NCI-H446 (cell line): ENCODE results near the gene YPEL4.

Experiments used
- DNase-seq, 2 experiments: peaks; one replicate each; lab custom pipeline; 2025; lab: John Stamatoyannopoulos, UW

Gene YPEL4

GRCh38 chr11:57632116-57632515 lies 17.6 kb downstream of the YPEL4 start:
- DNase-seq: no peak

DNA sequence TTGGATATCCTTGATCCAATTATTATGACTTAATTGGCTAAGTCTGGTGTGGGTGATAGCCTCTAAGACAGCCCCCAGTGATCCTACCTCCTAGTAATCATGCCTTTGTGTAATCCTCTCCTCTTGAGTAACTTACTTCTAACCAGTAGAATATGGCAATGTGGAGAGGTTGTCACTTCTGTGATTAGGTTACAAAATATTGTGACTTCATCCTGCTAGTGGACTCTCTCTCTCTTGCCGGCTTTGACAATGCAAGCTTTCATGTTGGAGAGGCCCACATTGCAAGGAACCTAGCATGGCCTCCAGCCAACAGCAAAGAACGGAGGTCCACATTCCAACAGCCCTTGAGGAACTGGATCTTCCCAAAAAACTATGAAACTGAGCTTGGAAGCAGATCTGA lies 19.5 kb downstream of the YPEL4 start:
- no peak for DNase-seq

DNA sequence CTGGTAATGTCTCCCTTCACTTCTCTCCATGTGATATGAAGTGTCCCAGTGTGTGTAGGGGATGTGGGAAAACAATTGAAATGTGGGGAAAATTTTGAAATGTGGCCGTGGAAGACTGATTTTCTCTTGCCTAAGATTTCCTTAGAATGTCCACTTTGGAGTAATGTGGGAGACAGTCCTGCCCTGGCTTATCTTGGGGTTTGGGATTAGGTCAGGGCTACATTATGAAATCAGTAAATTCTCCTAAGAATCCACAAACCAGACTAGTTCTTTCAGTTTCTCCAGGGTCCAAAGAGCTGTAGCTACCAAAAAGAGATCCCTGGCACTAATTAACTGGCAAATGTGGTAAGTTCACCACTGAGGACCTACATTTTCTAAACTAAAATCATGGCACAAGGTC lies 22.8 kb downstream of the YPEL4 start:
- DNase-seq: no peak

DNA sequence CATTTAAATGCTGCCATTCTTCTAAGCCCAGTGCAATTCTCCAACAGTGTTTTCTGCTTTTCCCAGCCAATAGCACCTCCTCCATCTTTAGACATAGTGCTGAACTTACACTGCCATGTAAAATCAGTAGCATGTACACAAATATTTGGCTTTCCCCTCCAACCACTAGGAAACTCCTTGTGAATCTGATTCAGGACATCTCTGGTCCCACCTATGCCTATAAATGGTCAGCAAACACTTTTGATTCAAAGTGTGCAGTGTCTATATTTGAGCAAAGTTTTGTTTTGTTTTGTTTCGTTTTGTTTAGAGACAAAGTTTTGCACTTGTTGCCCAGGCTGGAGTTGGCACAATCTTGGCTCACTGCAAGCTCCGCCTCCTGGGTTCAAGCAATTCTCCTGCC lies 24.8 kb downstream of the YPEL4 start:
- DNase-seq: no peak

DNA sequence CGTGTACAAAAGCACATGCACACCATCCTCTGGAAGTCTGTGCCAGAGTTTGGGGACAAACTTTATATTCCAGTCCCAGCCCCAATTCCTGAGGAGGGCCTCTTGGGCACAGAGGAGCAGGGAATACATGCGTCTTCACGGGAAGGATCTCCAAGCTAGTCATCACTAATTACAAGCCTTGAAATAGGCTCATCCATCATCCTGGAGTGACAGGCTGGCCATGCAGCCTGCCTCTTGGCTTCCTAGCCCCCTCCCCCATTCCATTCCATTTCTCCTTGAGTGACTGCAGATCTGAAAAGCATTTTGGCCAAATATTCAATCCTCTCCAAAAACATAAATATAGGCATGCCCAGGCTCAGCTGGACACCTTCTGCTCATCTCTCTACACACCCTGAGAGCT lies 27.4 kb downstream of the YPEL4 start:
- DNase-seq: no peak

GRCh38 chr11:57620467-57620866 lies 29.2 kb downstream of the YPEL4 start:
- DNase-seq: no peak

GRCh38 chr11:57619331-57619730 lies 30.4 kb downstream of the YPEL4 start:
- DNase-seq: no peak

DNA sequence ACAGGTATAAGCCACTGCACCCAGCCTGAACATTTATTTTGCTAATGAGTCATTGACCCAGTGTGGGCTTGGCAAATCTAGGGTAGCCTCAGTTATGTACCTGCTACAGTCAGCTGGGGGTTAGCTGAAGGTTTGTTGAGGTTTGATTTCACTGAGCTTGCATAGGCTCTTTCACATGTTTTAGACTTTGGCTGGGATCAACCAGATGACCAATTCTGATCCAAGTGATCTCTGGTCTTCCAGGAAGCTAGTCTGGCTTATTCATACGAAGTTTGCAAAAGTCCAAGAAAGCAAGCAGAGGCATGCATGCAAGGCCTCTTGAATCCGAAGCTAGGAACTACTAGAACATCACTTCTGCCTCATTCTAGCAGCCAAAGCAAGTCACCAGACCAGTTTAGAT lies 31.3 kb downstream of the YPEL4 start:
- DNase-seq: no peak

DNA sequence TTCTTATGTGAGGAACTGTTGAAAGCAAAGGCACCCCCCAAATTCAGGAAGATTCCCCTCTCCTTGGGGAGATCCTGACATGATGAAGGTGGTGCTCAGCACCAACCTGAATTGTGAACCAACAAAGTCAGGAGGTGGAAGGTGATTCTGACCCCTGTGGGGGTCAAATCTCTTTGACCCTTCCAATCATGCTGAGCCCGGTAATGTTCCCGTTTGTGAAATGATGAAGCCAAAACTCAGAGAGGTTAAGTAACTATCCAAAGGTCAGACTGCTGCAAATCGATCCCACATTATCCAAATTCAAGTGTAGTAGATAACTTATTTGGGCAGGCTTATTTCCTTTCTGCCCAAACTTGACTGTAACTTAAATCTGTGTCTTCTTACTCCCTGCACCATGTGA lies 33.1 kb downstream of the YPEL4 start:
- DNase-seq: no peak

GRCh38 chr11:57615308-57615707 lies 34.4 kb downstream of the YPEL4 start:
- no peak for DNase-seq

GRCh38 chr11:57614234-57614772 lies 35.4 kb downstream of the YPEL4 start:
- no peak for DNase-seq

DNA sequence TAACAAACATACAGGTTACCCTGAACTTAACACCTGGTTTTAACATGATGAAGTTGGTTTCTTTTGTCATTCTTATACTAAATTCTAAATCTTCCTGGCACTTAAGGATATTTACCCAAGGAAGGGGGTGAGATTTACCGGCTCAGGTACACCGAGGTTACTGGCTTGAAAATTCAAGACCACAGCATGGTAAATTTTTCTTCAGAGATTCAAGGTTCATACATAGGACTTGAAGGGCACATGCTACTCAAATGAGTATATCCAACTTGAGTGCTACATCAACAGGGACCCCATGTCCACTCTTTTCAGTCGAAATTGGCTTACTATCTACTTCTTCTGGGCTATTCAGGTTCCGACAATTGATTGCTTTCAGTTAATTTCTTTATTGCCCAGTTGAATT lies 39.5 kb downstream of the YPEL4 start:
- DNase-seq: no peak

GRCh38 chr11:57605028-57605420 lies 44.7 kb downstream of the YPEL4 start:
- no peak for DNase-seq

GRCh38 chr11:57604296-57605027 lies 45.2 kb downstream of the YPEL4 start:
- DNase-seq: no peak

GRCh38 chr11:57601297-57601696 lies 48.4 kb downstream of the YPEL4 start:
- no peak for DNase-seq

DNA sequence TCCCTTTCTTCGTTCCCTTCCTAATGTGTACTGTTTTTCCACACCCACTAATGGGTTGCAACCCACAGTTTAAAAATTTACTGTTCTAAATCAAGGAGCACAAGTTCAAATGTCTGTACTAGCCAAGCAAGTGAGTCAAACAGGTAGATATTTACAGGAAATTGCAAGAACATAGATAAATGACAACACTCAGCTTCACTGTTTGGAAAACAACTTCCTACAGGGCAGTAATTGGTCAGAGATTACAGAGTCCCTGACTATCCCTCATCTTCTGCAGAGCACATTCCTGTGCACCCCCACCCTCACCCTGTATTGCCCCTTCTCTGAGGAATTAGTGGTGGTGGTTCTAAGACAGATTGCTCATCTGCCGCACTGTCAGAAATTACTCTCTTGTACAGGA lies 50.3 kb downstream of the YPEL4 start:
- DNase-seq: no peak

GRCh38 chr11:57598831-57599155 lies 50.9 kb downstream of the YPEL4 start:
- no peak for DNase-seq

DNA sequence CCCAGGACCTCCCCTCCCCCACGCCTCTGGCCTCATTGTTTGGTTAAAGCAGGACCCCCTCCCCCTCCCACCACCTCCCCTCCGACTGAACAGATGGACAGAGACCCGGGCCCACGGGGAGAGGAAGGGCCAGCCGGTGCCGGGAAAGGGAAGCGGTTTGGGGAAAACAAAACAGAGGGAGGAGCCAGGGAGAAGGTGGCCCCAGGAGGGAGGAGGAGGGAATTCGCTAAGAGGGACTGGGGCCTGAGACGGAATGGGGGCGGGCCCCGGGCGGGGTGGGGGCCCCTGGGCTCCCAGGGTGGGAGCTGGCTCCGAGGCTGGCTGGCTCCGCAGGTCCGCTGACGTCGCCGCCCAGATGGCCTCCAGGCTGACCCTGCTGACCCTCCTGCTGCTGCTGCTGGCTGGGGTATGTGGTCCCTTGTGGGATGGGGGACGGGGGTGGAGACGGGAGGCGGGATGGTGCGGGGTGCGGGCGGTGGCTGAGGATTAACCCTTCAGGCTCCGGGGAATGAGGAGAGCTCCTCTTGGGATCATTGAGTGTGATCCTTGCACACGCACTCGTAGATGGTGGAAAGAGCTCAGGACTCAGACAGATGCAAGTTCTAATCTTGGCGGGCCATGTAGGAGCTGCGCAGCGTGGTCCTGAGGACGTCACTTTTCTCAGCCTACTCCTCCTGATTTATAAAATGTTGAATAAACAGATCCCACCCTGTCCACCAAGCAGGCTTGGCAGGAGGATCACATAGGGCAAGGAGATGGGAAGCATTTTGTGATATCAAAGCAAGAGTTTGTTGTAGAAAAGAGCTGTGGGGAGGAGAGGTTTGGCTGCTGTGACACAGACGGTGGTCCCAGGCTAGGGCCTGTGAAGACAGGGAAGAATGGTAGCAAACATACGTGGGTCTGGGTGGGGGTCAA lies 51.5 kb downstream of the YPEL4 start:
- no peak for DNase-seq

- DNase-seq: no peak
Measured at GRCh38 chr11:57597461-57597915, 52.2 kb downstream of the YPEL4 start, which contains the start of gene SERPING1. Gene SERPING1, plus strand, starts transcription at chr11:57597685. Its CDS starts 586 bp downstream, at chr11:57598271.

DNA sequence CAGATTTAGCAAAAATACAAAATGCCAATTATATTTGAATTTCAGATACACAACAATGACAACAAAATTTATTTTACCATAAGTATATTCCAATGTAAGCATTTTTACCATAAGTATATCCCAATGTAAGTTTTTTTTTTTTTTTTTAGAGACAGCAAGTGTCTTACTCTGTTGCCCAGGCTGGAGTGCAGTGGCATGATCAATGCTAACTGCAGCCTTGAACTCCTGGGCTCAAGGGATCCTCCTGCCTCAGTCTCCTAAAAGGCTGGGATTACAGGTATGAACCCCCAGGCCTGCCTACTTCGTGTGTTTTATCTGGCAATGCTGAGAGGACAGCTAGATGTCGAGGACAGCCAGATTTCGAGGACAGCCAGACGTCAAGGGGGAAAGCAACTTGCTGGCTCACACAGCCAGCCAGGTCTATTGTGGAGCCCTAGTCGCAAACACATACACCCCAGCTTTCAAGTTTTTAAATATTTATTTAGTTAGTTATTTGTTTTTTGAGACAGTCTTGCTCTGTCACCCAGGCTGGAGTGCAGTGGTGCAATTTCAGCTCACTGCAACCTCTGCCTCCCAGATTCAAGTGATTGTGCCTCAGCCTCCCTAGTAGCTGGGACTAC lies 53.3 kb downstream of the YPEL4 start:
- no peak for DNase-seq
